Parathyroid adenoma (tissue), 2 donors: ENCODE results near the gene SHC4.
"Not testable (repeated sequence)": the region's sequence is repeated elsewhere in the genome, so short reads cannot be mapped to it uniquely, and the experiment has no call there.

ENCODE experiments used
- H2AFZ ChIP-seq: fragments of 300-600 bp; sonication (generic); one replicate; pipeline ENCODE4 v1.7.0; 2017; ENCODE audit warnings: antibody characterized with exemption, mild to moderate bottlenecking
- H3K27ac ChIP-seq: fragments of 300-600 bp; sonication (generic); one replicate; pipeline ENCODE4 v1.7.0; 2017
- H3K27me3 ChIP-seq: fragments of 300-600 bp; sonication (generic); one replicate; pipeline ENCODE4 v1.7.0; 2017; ENCODE audit warnings: low read length; ENCODE audit not compliant: control insufficient read depth, insufficient read depth
- H3K36me3 ChIP-seq: fragments of 300-600 bp; sonication (generic); one replicate; pipeline ENCODE4 v1.7.0; 2017; ENCODE audit warnings: low read length; ENCODE audit not compliant: control insufficient read depth, insufficient read depth
- H3K4me1 ChIP-seq: fragments of 300-600 bp; sonication (generic); one replicate; pipeline ENCODE4 v1.7.0; 2017; ENCODE audit warnings: control low read depth
- H3K4me2 ChIP-seq: fragments of 300-600 bp; sonication (generic); one replicate; pipeline ENCODE4 v1.7.0; 2017; ENCODE audit warnings: low read length
- H3K4me3 ChIP-seq: fragments of 300-600 bp; sonication (generic); one replicate; pipeline ENCODE4 v1.7.0; 2017; ENCODE audit warnings: low read depth, low read length
- H3K79me2 ChIP-seq: fragments of 300-600 bp; sonication (generic); one replicate; pipeline ENCODE4 v1.7.0; 2017; ENCODE audit warnings: control low read depth
- H3K9ac ChIP-seq: fragments of 300-600 bp; sonication (generic); one replicate; pipeline ENCODE4 v1.7.0; 2017; ENCODE audit warnings: mild to moderate bottlenecking
- H3K9me3 ChIP-seq: fragments of 300-600 bp; sonication (generic); one replicate; pipeline ENCODE4 v1.7.0; 2017; ENCODE audit warnings: low read length; ENCODE audit not compliant: control insufficient read depth
- TF ChIP-seq, protein P1 (sequence below): fragments of 300-600 bp; sonication (generic); IDR thresholded peaks from one replicate; pipeline ENCODE4 v1.7.0; 2017; ENCODE audit warnings: antibody characterized with exemption, mild to moderate bottlenecking
- donor health status: primary hyperparathyroidism.

SHC4 gene

DNA sequence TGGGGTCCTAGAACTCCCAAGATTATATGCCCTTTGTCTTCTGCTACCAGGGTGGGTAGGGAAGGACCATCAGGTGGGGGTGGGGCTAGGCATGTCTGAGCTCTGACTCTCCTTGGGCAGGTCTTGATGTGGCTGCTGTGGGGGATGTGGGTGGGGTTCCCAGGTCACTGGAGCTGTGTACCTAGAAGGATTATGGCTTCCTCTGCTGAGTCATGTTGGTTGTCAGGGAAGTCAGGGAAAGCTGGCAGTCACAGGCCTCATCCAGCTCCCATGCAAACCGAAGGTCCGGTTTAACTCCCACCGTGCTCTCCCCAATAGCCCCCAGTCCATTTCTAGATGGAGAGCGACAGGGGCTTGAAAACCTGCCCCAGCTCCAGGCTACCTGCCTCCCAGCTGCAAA, 50.6 kb downstream of the SHC4 start:
- Histone ChIP-seq H3K27me3 (no peaks in the 10 kb centered on the region), H3K4me2 (no peak overlapping the region), H3K36me3 (no peaks in the 10 kb centered on the region), H3K4me1 (no peaks in the 10 kb centered on the region), H3K9me3 (no peaks in the 10 kb centered on the region), H2AFZ (no peak overlapping the region), H3K79me2 (no peaks in the 10 kb centered on the region), H3K9ac (no peak overlapping the region), H3K4me3 (no peak overlapping the region), H3K27ac (no peak overlapping the region)
- TF ChIP-seq, protein P1, sequence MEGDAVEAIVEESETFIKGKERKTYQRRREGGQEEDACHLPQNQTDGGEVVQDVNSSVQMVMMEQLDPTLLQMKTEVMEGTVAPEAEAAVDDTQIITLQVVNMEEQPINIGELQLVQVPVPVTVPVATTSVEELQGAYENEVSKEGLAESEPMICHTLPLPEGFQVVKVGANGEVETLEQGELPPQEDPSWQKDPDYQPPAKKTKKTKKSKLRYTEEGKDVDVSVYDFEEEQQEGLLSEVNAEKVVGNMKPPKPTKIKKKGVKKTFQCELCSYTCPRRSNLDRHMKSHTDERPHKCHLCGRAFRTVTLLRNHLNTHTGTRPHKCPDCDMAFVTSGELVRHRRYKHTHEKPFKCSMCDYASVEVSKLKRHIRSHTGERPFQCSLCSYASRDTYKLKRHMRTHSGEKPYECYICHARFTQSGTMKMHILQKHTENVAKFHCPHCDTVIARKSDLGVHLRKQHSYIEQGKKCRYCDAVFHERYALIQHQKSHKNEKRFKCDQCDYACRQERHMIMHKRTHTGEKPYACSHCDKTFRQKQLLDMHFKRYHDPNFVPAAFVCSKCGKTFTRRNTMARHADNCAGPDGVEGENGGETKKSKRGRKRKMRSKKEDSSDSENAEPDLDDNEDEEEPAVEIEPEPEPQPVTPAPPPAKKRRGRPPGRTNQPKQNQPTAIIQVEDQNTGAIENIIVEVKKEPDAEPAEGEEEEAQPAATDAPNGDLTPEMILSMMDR: no peak

GRCh38 chr15:48910554-48910953, 53.2 kb downstream of the SHC4 start:
- H3K9ac ChIP-seq: not testable (repeated sequence)

DNA sequence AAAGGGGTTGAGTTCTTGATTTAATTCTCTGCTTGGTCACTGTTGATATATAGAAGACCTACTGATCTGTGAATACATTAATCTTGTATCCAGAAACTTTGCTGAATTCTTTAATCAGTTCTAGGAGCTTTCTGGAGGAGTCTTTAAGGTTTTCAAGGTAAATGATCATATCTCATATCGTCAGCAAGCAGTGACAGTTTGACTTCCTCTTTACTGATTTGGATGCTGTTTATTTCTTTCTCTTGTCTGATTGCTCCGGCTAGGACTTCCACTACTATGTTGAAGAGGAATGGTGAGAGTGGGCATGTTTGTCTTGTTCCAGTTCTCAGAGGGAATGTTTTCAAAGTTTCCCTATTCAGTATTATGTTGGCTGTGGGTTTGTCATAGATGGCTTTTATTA, 54.4 kb downstream of the SHC4 start:
- H3K4me2 ChIP-seq, H3K9ac ChIP-seq, H3K27ac ChIP-seq, H3K9me3 ChIP-seq, H3K4me1 ChIP-seq, H3K27me3 ChIP-seq, H3K79me2 ChIP-seq, H3K36me3 ChIP-seq, H3K4me3 ChIP-seq, H2AFZ ChIP-seq: not testable (repeated sequence)

More at GRCh38 chr15:48910554-48910953, 53.2 kb downstream of the SHC4 start:
- not testable (repeated sequence) for H3K4me1 ChIP-seq, H3K4me2 ChIP-seq, H3K9me3 ChIP-seq, H3K27ac ChIP-seq, H3K36me3 ChIP-seq, H2AFZ ChIP-seq, H3K4me3 ChIP-seq, H3K27me3 ChIP-seq, H3K79me2 ChIP-seq

GRCh38 chr15:48905847-48906246, 57.9 kb downstream of the SHC4 start:
- Histone ChIP-seq H3K4me2 (no peak overlapping the region), H3K4me3 (no peak overlapping the region), H3K79me2 (no peaks in the 10 kb centered on the region), H3K9me3 (no peaks in the 10 kb centered on the region), H3K9ac (no peak overlapping the region), H3K36me3 (no peaks in the 10 kb centered on the region), H3K27me3 (no peaks in the 10 kb centered on the region), H3K4me1 (no peaks in the 10 kb centered on the region), H3K27ac (no peak overlapping the region), H2AFZ (no peak overlapping the region)
- TF ChIP-seq, protein P1: no peak

- TF ChIP-seq, protein P1: no peak
- H3K4me2 ChIP-seq: no peak overlapping the region
- no peak overlapping the region for H3K4me3 ChIP-seq
- H3K36me3 ChIP-seq: no peaks in the 10 kb centered on the region
- no peaks in the 10 kb centered on the region for H3K79me2 ChIP-seq
- H3K4me1 ChIP-seq: no peaks in the 10 kb centered on the region
- no peaks in the 10 kb centered on the region for H3K27me3 ChIP-seq
- no peak overlapping the region for H2AFZ ChIP-seq
- no peaks in the 10 kb centered on the region for H3K9me3 ChIP-seq
- H3K27ac ChIP-seq: no peak overlapping the region
- H3K9ac ChIP-seq: no peak overlapping the region
Observed at GRCh38 chr15:48905216-48905615, 58.5 kb downstream of the SHC4 start.

DNA sequence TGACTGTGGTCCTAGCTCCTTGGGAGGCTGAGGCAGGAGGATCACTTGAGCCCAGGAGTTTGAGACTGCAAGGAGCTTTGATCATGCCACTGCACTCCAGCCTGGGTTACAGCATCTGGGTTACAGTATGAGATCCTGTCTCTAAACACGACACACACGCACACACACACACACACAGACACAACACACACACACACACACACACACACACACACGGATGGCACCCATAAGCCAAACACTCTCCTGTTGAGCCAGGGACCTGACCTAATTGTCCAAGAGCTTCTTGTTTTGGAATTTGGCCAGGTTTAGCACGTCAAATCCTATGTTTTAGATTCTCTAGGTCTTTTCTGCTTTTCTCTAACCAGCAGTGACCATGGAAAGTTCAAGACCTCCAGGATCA, 59.0 kb downstream of the SHC4 start:
- Histone ChIP-seq H3K4me1 (no peaks in the 10 kb centered on the region), H3K27ac (no peak overlapping the region), H3K9ac (no peak overlapping the region), H3K9me3 (no peaks in the 10 kb centered on the region), H3K4me2 (no peak overlapping the region), H3K36me3 (no peaks in the 10 kb centered on the region), H3K27me3 (no peaks in the 10 kb centered on the region), H2AFZ (no peak overlapping the region), H3K79me2 (no peaks in the 10 kb centered on the region), H3K4me3 (no peak overlapping the region)
- TF ChIP-seq, protein P1: no peak
